Activated T-cell treated with anti-CD3 and anti-CD28 coated beads, Interleukin-2, amount 50 U/mL, for 4 hours (primary cell): ENCODE results near the gene NR6A1. TPM values are rescaled to one million over a fixed set of nuclear protein-coding genes. Genes with fewer than 3 reads are reported as not detected.

Experiments
- ATAC-seq, 2 donors: fragments of 200-7000 bp; cut with Tn5 transposase; one replicate each; pipeline ENCODE4 v1.10.0; 2021
- DNase-seq: peaks from one replicate; pipeline ENCODE4 v3.0.0-alpha.2; 2020
- H3K27me3 Mint-ChIP-seq: one replicate; pipeline ENCODE4 v1.8.0; 2021; ENCODE audit warnings: low read depth, mixed read lengths
- H3K36me3 Mint-ChIP-seq: one replicate; pipeline ENCODE4 v1.8.0; 2022; ENCODE audit warnings: mixed read lengths; ENCODE audit not compliant: insufficient read depth
- H3K4me1 Mint-ChIP-seq: one replicate; pipeline ENCODE4 v1.8.0; 2021; ENCODE audit warnings: low read depth, mixed read lengths
- H3K4me3 Mint-ChIP-seq: one replicate; pipeline ENCODE4 v1.8.0; 2021; ENCODE audit warnings: mild to moderate bottlenecking, moderate library complexity, mixed read lengths
- H3K9me3 Mint-ChIP-seq: one replicate; pipeline ENCODE4 v1.8.0; 2021; ENCODE audit warnings: mixed read lengths
- total RNA-seq, 3 donors: library from RNA; stranded (reverse); gene quantifications; one replicate each; pipeline ENCODE4 v1.2.1, GENCODE V29; 2021

NR6A1 gene
- total RNA-seq, 3 donors from 2014 or later, result 2.3 to 3.5 (median 2.7) TPM

GRCh38 chr9:124467410-124468060 is 303.6 kb downstream of the NR6A1 start:
- peaks cover 8% of the 10 kb centered on the region for H3K9me3 Mint-ChIP-seq

More at GRCh38 chr9:124467410-124468060, 303.6 kb downstream of the NR6A1 start:
- no peaks in the 10 kb centered on the region for H3K36me3 Mint-ChIP-seq
- H3K27me3 Mint-ChIP-seq, result peaks cover 11% of the 10 kb centered on the region
- DNase-seq, result no peak
- no peak for ATAC-seq
- no peaks in the 10 kb centered on the region for H3K4me1 Mint-ChIP-seq
- no peak overlapping the region for H3K4me3 Mint-ChIP-seq

Other genes starting within 250 kb of the NR6A1 start
- under 1 TPM in 1 of 3 donors, not detected in 2; 0.03 TPM for gene OLFML2A, start 5.8 kb upstream of the NR6A1 start, total RNA-seq
- not detected for gene WDR38, start 82.1 kb upstream of the NR6A1 start, total RNA-seq
- 1,000 to 10,000 TPM; 2,385 to 2,622 (median 2,487) TPM for gene RPL35, start 90.6 kb upstream of the NR6A1 start, total RNA-seq
- 100 to 1,000 TPM; 131 to 146 (median 146) TPM for gene ARPC5L, start 90.8 kb upstream of the NR6A1 start, total RNA-seq
- 10 to 100 TPM; 13.0 to 15.4 (median 14.0) TPM for gene GOLGA1, start 169.8 kb upstream of the NR6A1 start, total RNA-seq